ENCODE data around the gene NFXL1.

DNA sequence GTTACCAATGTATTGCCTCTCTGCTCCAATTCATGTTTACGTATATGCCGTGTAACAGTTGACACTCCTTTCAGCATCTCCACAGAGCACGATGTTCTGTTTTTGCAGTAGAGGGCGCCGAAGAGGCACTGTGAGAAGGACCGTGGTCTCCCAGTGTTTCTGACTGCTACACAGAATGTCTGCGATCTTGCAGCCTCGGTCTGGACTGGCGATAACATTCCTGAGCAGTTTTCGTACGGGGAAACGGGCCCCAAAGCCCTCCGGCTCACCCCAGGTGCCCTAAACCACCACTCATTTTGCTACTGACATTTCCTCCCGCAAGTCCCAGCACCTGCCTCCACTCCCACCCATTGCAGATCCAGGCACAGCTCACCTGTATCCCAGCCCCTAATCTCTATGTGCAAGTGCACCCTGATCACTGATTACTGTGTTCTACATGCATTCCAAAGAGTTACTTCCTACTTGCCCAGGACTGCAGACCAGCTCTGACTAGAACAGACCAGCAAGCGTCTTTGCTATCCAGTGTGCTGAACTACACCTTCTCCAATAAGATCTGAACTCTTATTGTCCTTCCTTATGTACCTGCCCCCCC, 12.4 kb upstream of the NFXL1 start:
- TF ChIP-seq POLR2AphosphoS5 (IDR thresholded peaks at IDR 0.05; ENCODE audit: low read depth, low read length) (no peak), SIN3A (IDR thresholded peaks at IDR 0.05; ENCODE audit: borderline replicate concordance, insufficient read depth, low read length) (no peak)

Measured in PFSK-1 (cell line).